ENCODE data around the gene KDELR1.

KDELR1 gene

GRCh38 chr19:48371367-48371766 lies 20.0 kb downstream of the KDELR1 start:
- no peak for DNase-seq (ENCODE audit: low spot score)

- DNase-seq (ENCODE audit: low spot score) = no peak
Measured at GRCh38 chr19:48370955-48371354, 20.4 kb downstream of the KDELR1 start.

GRCh38 chr19:48368936-48369335 lies 22.4 kb downstream of the KDELR1 start:
- no peak for DNase-seq (ENCODE audit: low spot score)

GRCh38 chr19:48367855-48368254 lies 23.5 kb downstream of the KDELR1 start:
- no peak for DNase-seq (ENCODE audit: low spot score)

GRCh38 chr19:48365602-48366001 lies 25.7 kb downstream of the KDELR1 start:
- no peak for DNase-seq (ENCODE audit: low spot score)

- DNase-seq (ENCODE audit: low spot score) = no peak
Measured at GRCh38 chr19:48364598-48365348, 26.6 kb downstream of the KDELR1 start.

- DNase-seq (ENCODE audit: low spot score) = peak; percentile 100
Measured at GRCh38 chr19:48363810-48364597, 27.3 kb downstream of the KDELR1 start, which contains the start of the genes SYNGR4 and TMEM143. SYNGR4 (plus strand) TSS chr19:48364367; CDS start chr19:48365843, 1,476 bp downstream. TMEM143 (minus strand) TSS chr19:48363940; CDS start chr19:48363920, 20 bp downstream.

- DNase-seq (ENCODE audit: low spot score) = no peak
Measured at GRCh38 chr19:48363500-48363809, 27.9 kb downstream of the KDELR1 start.

- peak; percentile 91 for DNase-seq (ENCODE audit: low spot score)
Measured at GRCh38 chr19:48362716-48363499, 28.4 kb downstream of the KDELR1 start.

GRCh38 chr19:48361912-48362311 lies 29.4 kb downstream of the KDELR1 start:
- no peak for DNase-seq (ENCODE audit: low spot score)

- DNase-seq (ENCODE audit: low spot score) = no peak
Measured at GRCh38 chr19:48359123-48359522, 32.2 kb downstream of the KDELR1 start.

- DNase-seq (ENCODE audit: low spot score) = no peak
Measured at GRCh38 chr19:48355365-48355954, 35.9 kb downstream of the KDELR1 start.

GRCh38 chr19:48354332-48354992 lies 36.9 kb downstream of the KDELR1 start:
- no peak for DNase-seq (ENCODE audit: low spot score)

GRCh38 chr19:48353677-48354076 lies 37.7 kb downstream of the KDELR1 start:
- DNase-seq (ENCODE audit: low spot score) = no peak

GRCh38 chr19:48351341-48351752 lies 40.0 kb downstream of the KDELR1 start:
- peak; percentile 66 for DNase-seq (ENCODE audit: low spot score)

GRCh38 chr19:48350856-48351255 lies 40.5 kb downstream of the KDELR1 start:
- no peak for DNase-seq (ENCODE audit: low spot score)

- no peak for DNase-seq (ENCODE audit: low spot score)
Measured at GRCh38 chr19:48348737-48349136, 42.6 kb downstream of the KDELR1 start.

GRCh38 chr19:48348045-48348444 lies 43.3 kb downstream of the KDELR1 start:
- DNase-seq (ENCODE audit: low spot score) = no peak

- no peak for DNase-seq (ENCODE audit: low spot score)
Measured at GRCh38 chr19:48346191-48346590, 45.2 kb downstream of the KDELR1 start.

GRCh38 chr19:48344892-48345291 lies 46.5 kb downstream of the KDELR1 start:
- no peak for DNase-seq (ENCODE audit: low spot score)

- DNase-seq (ENCODE audit: low spot score) = peak; percentile 30
Measured at GRCh38 chr19:48342841-48343540, 48.4 kb downstream of the KDELR1 start.
